GM23248 (cell line): ENCODE results near the gene DPEP2. TPM values are rescaled to one million over a fixed set of nuclear protein-coding genes. Genes with fewer than 3 reads are reported as not detected.

Experiments
- DNase-seq: peaks from one replicate; pipeline ENCODE4 v3.0.0-alpha.2; 2015
- H2AFZ ChIP-seq: fragments of 200-600 bp; sonication (generic); 2 replicates; pipeline ENCODE4 v1.6.1; 2016; ENCODE audit warnings: antibody characterized with exemption
- H3F3A ChIP-seq: fragments of 200-600 bp; sonication (generic); 2 replicates; pipeline ENCODE4 v1.6.1; 2016; ENCODE audit warnings: mild to moderate bottlenecking, antibody characterized with exemption, mixed run types; ENCODE audit not compliant: insufficient read depth
- H3K27ac ChIP-seq: fragments of 200-600 bp; sonication (generic); 2 replicates; pipeline ENCODE4 v1.5.1; 2016; ENCODE audit warnings: mild to moderate bottlenecking
- H3K27me3 ChIP-seq: fragments of 200-600 bp; sonication (generic); replicated peaks from 2 replicates; pipeline ENCODE4 v1.6.1; 2016; ENCODE audit warnings: mild to moderate bottlenecking; ENCODE audit not compliant: insufficient read depth
- H3K36me3 ChIP-seq: fragments of 200-600 bp; sonication (generic); 2 replicates; pipeline ENCODE4 v1.6.1; 2016; ENCODE audit warnings: low read depth, mild to moderate bottlenecking
- H3K4me1 ChIP-seq: fragments of 200-600 bp; sonication (generic); 2 replicates; pipeline ENCODE4 v1.6.1; 2016; ENCODE audit warnings: mild to moderate bottlenecking; ENCODE audit not compliant: insufficient read depth
- H3K4me2 ChIP-seq: fragments of 200-600 bp; sonication (generic); one replicate; pipeline ENCODE4 v1.6.1; 2016; ENCODE audit warnings: mild to moderate bottlenecking; ENCODE audit not compliant: unreplicated experiment
- H3K4me3 ChIP-seq: fragments of 200-600 bp; sonication (generic); 2 replicates; pipeline ENCODE4 v1.5.1; 2016; ENCODE audit warnings: mild to moderate bottlenecking
- H3K79me2 ChIP-seq: fragments of 200-600 bp; sonication (generic); 2 replicates; pipeline ENCODE4 v1.6.1; 2016; ENCODE audit warnings: mild to moderate bottlenecking; ENCODE audit not compliant: insufficient read depth
- H3K9ac ChIP-seq: fragments of 200-600 bp; sonication (generic); 2 replicates; pipeline ENCODE4 v1.6.1; 2016; ENCODE audit warnings: mild to moderate bottlenecking
- H3K9me2 ChIP-seq: fragments of 200-600 bp; sonication (generic); 2 replicates; pipeline ENCODE4 v1.6.1; 2016; ENCODE audit warnings: mixed run types, mild to moderate bottlenecking, moderate library complexity; ENCODE audit not compliant: insufficient read depth
- H3K9me3 ChIP-seq: fragments of 200-600 bp; sonication (generic); one replicate; pipeline ENCODE4 v1.6.1; 2017; ENCODE audit warnings: low read depth
- H4K20me1 ChIP-seq: fragments of 200-600 bp; sonication (generic); 2 replicates; pipeline ENCODE4 v1.6.0; 2016; ENCODE audit not compliant: insufficient read depth
- EZH2 ChIP-seq: fragments of 200-600 bp; sonication (generic); IDR thresholded peaks from 2 replicates; pipeline ENCODE4 v1.6.1; 2018; ENCODE audit warnings: antibody characterized with exemption, mild to moderate bottlenecking; ENCODE audit not compliant: insufficient read depth, poor library complexity, severe bottlenecking
- EZH2phosphoT487 ChIP-seq: fragments of 200-600 bp; sonication (generic); IDR thresholded peaks from 2 replicates; pipeline ENCODE4 v1.6.1; 2018; ENCODE audit warnings: antibody characterized with exemption, moderate library complexity, mild to moderate bottlenecking, low read depth; ENCODE audit not compliant: insufficient read depth
- WGBS, 2 experiments: methylation state at CpG; one replicate each; pipeline ENCODE4 v1.1.6; 2015 to 2017; ENCODE audit warnings: low lambda C conversion rate in 2 of 2, low coverage in 1 of 2; ENCODE audit errors: missing lambda C conversion rate in 2 of 2; 5-methylcytosine and 5-hydroxymethylcytosine counted together
- in situ Hi-C: fragments of 300-500 bp; cut with MboI; formaldehyde crosslinking; loops from 2 replicates; pipeline ENCODE4 v1.15.0; 2020
- polyA plus RNA-seq: library from polyadenylated mRNA; unstranded; fragments of >200 nt; fragmentation: Nextera tagmentation; extraction: Ambion mirVana; gene quantifications from 2 replicates; pipeline ENCODE4 v1.2.1, GENCODE V29; 2016
- total RNA-seq: library from RNA; depleted of rRNA; stranded (reverse); fragments of >200 nt; shearing (Covaris generic); gene quantifications from 2 replicates; pipeline ENCODE4 v1.2.3, GENCODE V29; 2014

The DPEP2 gene
- total and polyA plus RNA-seq, 2 experiments from 2014 or later = not detected

- Histone ChIP-seq H3K4me3 (no peak overlapping the region), H3K4me1 (no peaks in the 10 kb centered on the region), H3K9me3 (no peaks in the 10 kb centered on the region), H3K4me2 (no peak overlapping the region), H3K27me3 (no peaks in the 10 kb centered on the region), H3F3A (peaks cover 20% of the 10 kb centered on the region), H4K20me1 (no peaks in the 10 kb centered on the region), H3K9me2 (no peaks in the 10 kb centered on the region), H3K36me3 (peaks cover 18% of the 10 kb centered on the region; the same call in 1 of the 2 replicates), H3K79me2 (0 out of 2 replicates have a peak, but pooled peaks cover 3% of the 10 kb centered on the region), H2AFZ (no peak overlapping the region), H3K9ac (no peak overlapping the region), H3K27ac (no peak overlapping the region)
- in situ Hi-C loops = no loop called here
- TF ChIP-seq EZH2 = no peak
- WGBS, 2 experiments = 90 to 93% methylated on average over 14 to 26 of the region's 27 CpGs
- DNase-seq = no peak
Measured at GRCh38 chr16:67942510-67943255, 56.6 kb downstream of the DPEP2 start.

GRCh38 chr16:67942200-67942509 lies 57.1 kb downstream of the DPEP2 start:
- no peak overlapping the region for H3K27ac ChIP-seq
- peak; percentile 60 for DNase-seq
- no peak overlapping the region for H3K4me2 ChIP-seq
- peaks cover 18% of the 10 kb centered on the region; the same call in 1 of the 2 replicates for H3K36me3 ChIP-seq
- 75 to 78% methylated on average over 6 of the region's 6 CpGs for WGBS, 2 experiments
- H3K79me2 ChIP-seq = 0 out of 2 replicates have a peak, but pooled peaks cover 3% of the 10 kb centered on the region
- H2AFZ ChIP-seq = no peak overlapping the region
- no peak for TF ChIP-seq EZH2
- TF ChIP-seq EZH2phosphoT487 = no peak
- peaks cover 25% of the 10 kb centered on the region for H3F3A ChIP-seq
- no peaks in the 10 kb centered on the region for H3K9me2 ChIP-seq
- H3K9me3 ChIP-seq = no peaks in the 10 kb centered on the region
- H3K4me3 ChIP-seq = no peak overlapping the region
- H3K9ac ChIP-seq = no peak overlapping the region
- in situ Hi-C loops = no loop called here
- H3K27me3 ChIP-seq = no peaks in the 10 kb centered on the region
- H3K4me1 ChIP-seq = peaks cover 4% of the 10 kb centered on the region
- no peaks in the 10 kb centered on the region for H4K20me1 ChIP-seq

GRCh38 chr16:67941469-67942199 lies 57.6 kb downstream of the DPEP2 start:
- Histone ChIP-seq H2AFZ (no peak overlapping the region), H3K27ac (no peak overlapping the region), H4K20me1 (no peaks in the 10 kb centered on the region), H3F3A (peaks cover 29% of the 10 kb centered on the region), H3K79me2 (0 out of 2 replicates have a peak, but pooled peaks cover 3% of the 10 kb centered on the region), H3K9ac (no peak overlapping the region), H3K9me2 (no peaks in the 10 kb centered on the region), H3K9me3 (no peaks in the 10 kb centered on the region), H3K27me3 (no peaks in the 10 kb centered on the region), H3K4me3 (no peak overlapping the region), H3K4me2 (no peak overlapping the region), H3K36me3 (peaks cover 18% of the 10 kb centered on the region; the same call in 1 of the 2 replicates), H3K4me1 (peaks cover 7% of the 10 kb centered on the region)
- no peak for TF ChIP-seq EZH2phosphoT487
- no peak for TF ChIP-seq EZH2
- in situ Hi-C loops = no loop called here
- WGBS, 2 experiments = 74 to 83% methylated on average over 8 to 9 of the region's 9 CpGs
- DNase-seq = no peak

GRCh38 chr16:67940446-67941089 lies 58.7 kb downstream of the DPEP2 start:
- Histone ChIP-seq H3K9me3 (no peaks in the 10 kb centered on the region), H3K27me3 (no peaks in the 10 kb centered on the region), H3K4me2 (no peak overlapping the region), H3K27ac (no peak overlapping the region), H3K9me2 (no peaks in the 10 kb centered on the region), H3K36me3 (peaks cover 18% of the 10 kb centered on the region; the same call in 1 of the 2 replicates), H4K20me1 (no peaks in the 10 kb centered on the region), H3K79me2 (0 out of 2 replicates have a peak, but pooled peaks cover 3% of the 10 kb centered on the region), H2AFZ (no peak overlapping the region), H3K4me3 (no peak overlapping the region), H3F3A (peaks cover 29% of the 10 kb centered on the region), H3K9ac (no peak overlapping the region), H3K4me1 (peaks cover 7% of the 10 kb centered on the region)
- in situ Hi-C loops = no loop called here
- DNase-seq = no peak
- TF ChIP-seq EZH2phosphoT487 (no peak), EZH2 (no peak)
- WGBS, 2 experiments = 92 to 97% methylated on average over 5 of the region's 5 CpGs
